Non-pigmented ciliary epithelial cell (primary cell): ENCODE results near the gene RIPK1.
"Not testable (repeated sequence)": the region's sequence is repeated elsewhere in the genome, so short reads cannot be mapped to it uniquely, and the experiment has no call there.

Source experiments
- DNase-seq: peaks from one replicate; pipeline ENCODE4 v3.0.0-alpha.2; 2010; ENCODE audit warnings: low read depth

The RIPK1 gene

DNA sequence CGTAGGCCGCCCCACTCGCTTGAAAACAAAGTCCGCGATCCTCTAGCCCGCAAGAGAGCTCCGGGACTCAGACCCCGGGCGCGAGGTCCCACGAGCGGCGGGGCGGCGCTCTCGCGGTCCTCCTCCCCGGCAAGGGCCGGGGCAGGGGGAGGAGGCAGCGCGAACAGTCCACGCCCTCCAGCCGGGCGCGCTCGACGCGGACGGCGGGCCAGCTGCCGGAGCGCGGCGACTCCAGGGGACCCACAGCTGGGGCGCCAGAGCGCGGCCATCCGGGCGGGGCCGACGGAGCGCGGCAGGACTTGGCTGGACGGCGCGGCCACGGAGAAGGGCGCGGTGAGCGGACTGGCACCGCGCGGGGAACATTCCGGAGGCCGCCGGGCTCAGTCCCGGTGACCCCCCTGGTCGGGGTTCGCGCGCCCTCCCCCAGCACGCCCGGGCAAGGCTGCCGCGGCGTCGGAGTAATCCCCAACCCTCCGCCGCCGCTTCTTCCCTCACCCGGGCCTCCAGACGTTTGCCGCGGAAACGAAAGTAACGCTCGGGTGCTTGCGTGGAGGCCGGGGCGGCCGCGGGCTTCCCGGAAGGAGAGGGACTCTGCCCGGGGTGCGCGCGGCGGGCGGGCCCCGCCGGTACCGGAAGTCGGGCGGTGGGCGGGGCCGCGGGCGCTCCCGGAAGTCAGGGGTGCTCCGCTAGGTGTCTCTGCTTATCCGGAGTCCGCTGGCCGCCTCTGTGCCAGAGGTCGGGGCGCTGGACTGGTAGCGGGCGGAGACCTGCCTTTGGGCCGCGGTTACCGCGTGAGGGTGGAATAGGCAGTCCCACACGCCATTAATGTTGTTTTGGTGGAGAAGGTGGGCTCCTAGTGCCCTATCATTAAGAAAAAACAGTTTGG, at the start of gene RIPK1:
RIPK1 (plus strand) TSS at position 166 of the 886 bp plus-strand sequence. CDS start 8,330 bp downstream, outside the sequence.
- DNase-seq = no peak

DNA sequence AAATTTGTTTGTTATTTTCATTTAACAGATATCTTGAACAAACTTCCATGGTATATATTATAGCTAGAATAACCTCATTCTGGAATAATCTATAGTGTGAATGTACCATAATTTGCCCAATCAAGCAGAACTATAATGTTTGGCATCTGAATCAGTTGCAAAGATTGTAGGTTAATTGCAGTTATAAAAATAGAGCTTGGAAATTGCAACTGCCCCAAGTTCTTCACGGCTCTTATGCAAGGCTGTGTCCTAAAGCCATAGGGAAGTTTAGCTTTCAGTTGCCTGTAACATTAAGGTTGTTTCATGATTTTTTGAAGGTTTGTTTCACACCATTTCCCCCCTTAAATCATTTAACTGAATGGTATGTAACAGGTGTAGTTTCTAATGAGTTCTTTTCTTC, 49.2 kb upstream of the RIPK1 start:
- DNase-seq = no peak

DNA sequence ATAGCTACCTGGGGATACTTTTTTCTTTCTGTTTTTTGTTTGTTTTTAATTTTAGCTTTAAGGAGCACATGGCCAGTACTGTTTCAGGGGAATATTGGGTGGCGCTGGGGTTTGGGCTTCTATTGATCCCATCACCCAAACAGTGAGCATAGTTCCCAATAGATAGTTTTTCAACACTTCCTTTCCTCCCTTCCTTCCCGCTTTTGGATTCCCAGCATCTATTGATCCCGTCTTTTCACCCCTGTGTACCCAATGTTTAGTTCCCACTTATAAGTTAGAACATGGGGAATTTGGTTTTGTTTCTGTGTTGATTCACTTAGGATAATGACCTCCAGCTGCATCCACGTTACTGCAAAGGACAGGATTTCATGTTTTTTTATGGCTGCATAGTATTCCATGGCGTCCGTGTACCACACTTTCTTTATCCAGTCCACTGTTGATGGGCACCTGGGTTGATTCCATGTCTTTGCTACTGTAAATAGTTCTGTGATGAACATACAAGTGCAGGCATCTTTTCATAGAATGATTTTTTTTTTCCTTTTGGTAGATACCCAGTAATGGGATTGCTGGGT, 48.5 kb upstream of the RIPK1 start:
- DNase-seq = no peak

DNA sequence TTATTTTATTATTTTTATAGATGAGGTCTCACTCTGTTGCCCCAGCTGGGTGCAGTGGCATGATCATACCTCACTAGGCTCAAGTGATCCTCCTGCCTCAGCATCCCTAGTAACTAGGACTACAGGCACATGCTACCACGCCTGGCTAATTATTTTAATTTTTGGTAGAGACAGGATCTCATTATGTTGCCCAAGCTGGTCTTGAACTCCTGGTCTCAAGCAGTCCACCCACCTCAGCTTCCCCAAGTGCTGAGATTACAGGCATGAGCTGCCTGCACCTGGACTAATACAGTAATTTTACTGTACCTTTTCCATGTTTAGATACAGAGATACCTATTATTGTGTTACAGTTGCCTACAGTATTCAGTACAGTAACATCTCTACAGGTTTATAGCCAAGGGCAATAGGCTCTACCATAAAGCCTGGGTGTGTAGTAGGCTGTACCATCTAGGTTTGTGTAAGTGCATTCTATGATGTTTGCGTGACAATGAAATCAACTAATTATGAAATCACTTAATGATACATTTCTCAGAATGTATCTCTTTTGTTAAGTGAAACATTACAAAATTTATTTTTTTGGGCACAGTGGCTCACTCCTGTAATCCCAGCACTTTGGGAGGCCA, 47.2 kb upstream of the RIPK1 start:
- not testable (repeated sequence) for DNase-seq

DNA sequence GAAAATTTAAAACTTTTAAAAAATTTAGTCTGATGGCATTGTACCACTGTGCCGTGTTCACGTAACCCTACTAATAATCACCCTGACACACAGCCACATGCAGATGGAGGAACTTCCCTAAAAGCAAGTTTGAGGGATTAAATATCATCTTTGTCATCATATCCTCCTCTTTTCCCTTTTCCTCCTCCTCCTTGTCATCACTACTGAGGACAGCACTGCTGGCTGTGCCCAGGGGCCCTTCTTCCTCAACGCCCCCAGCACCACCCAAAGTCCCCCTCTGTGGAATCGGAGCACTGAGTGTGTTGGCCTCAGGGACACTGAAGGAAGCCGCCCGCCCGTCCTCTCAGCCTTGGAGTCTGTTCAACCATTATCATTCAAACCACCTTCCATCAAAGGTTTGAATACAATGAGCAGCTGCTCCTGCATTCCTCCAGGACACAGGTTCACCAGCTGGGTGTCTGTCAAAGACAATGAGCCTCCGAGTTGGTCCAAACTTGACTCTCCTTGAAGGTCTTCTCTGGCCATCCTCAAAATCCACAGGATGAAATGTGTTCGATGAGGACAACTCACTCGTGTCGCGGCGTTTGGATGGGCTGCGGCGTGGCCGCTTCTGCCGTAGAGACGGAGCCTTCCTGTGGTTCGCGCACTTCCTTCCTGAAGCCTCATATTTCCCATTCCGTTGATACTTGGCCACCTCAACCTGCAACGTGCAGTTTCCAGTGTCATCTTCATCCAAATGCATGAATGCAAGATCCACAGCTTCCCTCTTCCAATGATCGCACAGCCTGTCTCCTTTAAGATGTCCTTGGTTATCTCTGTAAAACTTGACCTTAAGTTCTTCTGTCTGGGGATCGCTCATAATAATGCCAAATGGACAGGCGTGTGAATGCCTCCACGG, 45.3 kb upstream of the RIPK1 start:
- DNase-seq = no peak

DNA sequence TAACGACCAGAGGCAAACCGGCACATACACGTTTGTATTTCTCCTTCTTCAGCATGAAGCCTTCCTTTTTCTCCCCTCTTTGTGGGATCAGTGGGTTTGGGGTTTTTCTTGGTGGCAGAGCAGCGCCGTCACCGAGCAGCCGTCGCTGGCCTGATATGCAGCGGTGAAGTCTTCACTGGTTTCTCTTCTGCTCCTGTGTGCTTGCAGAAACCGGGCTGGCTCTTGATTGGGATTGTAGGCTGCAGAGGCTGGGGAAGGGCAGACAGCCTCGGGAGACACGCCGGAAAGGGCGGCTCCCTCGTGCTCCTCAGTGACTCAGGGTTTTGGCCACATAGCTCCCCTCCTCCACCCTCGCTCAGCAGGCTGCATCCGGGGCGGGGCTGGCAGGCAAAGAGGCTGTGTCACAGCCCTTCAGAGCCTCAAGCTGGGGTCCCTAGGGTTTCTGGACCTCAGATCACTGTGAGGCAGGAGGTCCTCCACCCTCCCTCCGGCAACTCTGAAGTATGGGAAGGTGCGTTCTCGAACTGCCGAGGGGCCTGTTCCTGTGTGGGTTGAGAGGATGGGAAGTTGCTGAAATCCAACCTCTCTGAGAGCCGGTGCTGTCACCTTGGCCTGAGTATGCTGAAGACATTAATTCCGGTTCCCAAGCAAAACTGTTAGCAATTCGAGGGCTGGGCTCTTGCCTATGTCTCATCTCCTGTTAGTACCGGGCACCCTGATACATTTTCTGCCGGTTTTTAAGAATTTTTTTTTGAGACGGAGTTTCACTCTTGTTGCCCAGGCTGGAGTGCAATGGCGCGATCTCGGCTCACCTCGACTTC, 44.4 kb upstream of the RIPK1 start:
- no peak for DNase-seq

DNA sequence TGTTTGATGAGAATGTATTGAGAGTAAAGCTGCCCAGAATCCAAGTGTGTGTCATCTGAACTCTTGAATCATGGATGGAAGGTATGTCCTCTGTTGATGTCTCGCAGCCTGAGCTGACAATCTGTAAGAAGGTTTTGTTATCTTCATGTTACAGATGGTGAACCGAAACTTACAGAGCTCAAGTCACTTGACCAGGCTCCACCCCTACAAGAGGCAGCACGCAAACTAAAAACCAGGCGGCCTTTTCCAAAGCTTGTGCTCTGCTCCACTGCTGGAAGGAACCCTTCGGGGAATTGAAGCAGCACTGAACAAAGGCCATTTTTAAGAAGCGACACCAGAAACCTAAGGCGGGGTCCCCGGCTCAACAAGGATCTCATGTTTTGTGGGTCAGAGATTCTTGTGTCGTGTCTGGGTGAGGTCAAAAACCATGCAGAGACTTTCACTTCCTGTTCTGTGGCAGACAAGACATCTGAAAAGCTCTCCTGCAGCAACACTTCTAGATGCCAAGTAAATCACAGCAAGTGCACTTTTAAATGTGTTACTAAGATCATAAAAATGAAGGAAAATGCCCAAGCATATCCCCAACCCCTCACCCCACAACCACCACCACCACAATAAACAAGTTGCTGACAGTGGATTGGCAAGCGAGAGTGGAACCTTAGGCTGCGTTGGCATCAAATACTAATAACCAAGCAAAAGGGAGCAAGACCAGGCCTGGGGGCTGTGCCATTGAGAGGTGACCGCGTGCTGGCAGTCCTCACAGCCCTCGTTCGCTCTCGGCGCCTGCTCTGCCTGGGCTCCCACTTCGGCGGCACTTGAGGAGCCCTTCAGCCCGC, 41.3 kb upstream of the RIPK1 start:
- DNase-seq = no peak

DNA sequence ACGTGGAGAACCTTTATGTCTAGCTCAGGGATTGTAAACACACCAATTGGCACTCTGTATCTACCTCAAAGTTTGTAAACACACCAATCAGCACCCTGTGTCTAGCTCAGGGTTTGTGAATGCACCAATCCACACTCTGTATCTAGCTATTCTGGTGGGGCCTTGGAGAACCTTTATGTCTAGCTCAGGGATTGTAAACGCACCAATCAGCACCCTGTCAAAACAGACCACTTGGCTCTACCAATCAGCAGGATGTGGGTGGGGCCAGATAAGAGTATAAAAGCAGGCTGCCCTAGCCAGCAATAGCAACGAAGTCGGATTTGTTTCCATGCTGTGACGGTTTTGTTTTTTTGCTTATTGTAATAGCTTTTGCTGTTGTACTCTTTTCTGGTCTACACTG, 40.1 kb upstream of the RIPK1 start:
- DNase-seq = not testable (repeated sequence)

DNA sequence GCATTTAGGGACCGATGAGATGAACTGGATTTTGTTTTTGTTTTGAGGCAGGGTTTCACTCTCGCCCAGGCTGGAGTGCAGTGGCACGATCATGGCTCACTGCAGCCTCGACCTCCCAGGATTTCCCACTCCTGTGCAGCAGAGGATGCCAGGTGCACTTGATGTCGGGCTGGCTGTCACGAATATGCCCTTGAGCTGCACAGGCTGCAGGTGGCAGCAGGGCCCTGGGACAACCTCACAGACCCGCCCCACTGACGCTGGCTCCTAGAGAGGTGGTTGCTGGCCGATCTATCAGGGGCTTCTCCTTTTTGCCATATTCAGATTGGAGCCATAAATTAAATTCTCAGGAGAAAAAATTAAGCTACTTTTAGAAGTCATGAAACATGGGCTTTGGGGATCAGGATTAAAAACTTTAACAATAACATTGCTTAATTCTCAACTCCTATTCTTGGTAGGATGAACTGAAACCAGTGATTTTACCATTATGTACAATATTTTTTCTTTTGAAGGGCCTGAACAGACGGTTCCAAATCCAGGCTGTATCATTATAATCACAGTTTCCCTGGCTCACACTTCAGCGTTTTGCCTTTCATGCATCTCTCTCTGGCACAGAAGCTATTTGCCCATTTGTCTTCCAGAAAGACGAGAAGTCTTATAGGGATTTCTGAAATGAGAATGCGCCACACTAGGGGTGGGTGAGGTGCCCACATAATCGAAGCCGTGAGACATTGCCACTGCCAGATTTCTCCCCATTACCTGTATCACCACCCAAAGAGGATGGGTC, 36.2 kb upstream of the RIPK1 start:
- no peak for DNase-seq

DNA sequence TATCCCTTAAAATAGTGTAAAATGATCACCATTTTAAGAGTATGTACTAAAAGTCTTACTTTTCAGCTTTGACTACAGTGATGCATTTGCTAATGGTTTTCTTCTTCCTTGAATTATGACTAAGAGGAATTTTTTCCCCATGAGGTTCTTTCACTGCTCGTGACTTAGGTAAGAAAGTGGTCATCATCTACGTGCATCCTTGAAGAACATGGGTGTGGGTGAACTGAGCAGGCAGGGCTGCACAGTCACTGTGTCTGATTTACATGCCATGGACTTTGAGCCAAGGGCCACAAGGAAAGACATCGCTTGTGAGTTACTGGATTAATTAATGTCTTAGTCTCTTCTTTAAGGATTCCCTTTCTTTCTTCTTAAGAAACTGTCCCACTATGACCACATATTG, 35.3 kb upstream of the RIPK1 start:
- no peak for DNase-seq

DNA sequence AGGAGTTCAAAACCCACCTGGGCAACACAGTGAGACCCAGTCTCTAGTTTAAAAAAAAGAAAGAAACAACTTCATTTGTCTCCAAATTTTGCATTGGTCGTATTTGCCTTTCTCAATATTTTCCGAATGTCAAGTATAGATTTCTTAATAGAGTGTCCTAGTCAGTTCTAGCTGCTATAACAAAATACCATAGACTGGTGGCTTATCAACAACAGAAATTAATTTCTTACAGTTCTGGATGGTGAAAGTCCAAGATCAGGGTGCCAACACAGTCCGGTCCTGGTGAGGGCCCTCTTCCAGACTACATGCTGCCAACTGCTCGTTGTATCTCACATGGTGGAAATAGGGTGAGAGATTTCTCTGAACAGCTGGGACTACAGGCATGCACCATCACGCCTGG, 34.6 kb upstream of the RIPK1 start:
- DNase-seq = no peak

DNA sequence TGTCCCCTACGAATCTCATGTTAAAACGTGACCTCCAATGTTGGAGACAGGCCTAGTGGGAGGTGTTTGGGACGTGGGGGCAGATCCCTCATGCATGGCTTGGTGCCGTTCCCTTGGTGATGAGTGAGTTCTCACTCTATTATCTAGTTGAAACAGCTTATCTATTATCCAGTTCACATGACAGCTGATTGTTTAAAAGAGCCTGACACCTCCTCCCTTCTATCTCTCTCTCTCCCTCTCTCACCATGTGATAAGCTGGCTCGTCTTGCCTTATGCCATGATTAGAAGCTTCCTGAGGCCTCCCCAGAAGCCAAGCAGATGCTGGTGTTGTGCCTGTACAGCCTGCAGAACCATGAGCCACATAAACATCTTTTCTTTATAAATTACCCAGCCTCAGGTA, 32.9 kb upstream of the RIPK1 start:
- no peak for DNase-seq

DNA sequence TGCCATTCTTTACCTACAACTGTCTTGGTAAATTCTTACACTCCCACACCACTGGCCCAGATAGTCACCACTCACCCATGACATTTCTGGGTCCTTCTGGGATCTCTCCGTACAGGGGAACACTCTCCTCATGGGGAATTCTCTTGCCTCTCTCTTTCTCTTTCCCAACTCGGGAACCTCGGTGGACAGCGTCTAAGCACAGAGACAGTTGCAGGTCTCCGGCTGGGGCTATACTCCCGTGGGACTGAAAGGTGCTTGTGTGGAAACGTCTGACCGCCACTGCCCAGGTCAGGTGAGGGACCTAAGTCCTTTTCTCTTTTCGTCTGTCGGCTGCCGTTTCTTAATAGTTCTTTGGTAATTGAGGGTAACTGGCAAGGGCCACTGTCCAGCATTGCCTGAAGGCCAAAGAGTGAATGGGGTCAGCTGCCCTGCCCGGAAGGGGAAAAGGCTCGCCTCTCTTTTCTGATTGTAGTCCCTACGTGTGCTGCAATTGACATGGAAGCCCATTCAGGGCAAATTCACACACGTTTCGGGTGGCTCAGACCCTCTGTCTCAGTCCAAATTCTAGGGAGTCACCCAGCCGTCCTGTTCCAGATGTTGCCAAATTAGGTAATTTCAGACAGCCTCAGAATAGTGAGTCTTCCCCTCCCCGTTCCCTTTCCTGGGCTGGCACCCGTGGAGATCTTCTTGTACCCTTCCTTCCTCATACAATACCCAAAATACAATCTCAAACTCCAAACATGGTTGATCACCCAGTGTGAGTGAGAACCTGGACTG, 31.2 kb upstream of the RIPK1 start:
- DNase-seq = no peak

DNA sequence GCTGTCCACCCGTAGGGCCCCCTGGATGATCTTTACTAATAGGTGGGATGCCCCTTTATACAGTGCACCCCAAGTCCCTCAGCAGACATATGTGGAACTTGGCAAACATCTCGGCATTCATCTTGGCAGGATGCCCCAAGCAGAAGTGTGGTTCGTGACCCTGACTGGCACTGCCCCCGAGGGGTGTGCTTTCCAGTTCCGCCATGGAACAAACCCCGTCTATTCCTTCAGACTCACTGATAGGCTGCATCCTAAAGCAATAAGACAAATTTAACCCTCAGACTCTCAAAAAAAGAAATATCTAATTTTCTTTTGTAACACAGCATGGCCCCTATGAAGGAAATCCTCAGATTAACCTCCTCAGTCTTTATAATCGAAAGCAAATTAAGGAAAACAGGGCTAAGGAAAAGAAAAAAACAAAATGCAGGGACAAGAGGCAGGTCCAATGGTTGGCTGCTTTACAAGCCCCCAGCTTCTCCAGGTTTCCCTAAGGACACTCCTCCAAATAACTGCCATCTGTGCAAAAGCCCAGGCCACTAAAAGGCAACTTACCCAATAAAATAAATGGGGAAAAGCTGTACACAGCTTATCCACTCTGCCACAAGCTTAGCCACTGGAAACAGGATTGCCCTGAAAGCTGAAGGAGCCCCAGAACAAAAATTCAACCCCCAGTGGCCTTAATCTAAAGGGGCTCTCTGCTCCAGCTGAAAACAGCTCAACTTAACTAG, 30.5 kb upstream of the RIPK1 start:
- DNase-seq = no peak

DNA sequence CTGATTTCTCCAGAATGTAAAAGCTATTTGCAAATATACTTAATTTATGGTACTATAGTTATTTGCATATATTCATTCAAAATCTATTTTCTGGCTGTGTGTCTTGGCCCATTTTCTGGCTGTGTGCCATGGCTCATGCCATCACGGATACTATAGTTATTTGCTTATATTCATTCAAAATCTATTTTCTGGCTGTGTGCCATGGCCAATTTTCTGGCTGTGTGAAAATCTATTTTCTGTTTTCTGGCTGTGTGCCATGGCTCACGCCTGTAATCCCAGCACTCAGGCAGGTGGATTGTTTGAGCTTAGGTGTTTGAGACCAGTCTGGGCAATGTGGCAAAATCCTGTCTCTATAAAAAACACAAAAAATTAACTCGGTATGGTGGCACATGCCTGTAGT, 28.9 kb upstream of the RIPK1 start:
- DNase-seq = no peak

DNA sequence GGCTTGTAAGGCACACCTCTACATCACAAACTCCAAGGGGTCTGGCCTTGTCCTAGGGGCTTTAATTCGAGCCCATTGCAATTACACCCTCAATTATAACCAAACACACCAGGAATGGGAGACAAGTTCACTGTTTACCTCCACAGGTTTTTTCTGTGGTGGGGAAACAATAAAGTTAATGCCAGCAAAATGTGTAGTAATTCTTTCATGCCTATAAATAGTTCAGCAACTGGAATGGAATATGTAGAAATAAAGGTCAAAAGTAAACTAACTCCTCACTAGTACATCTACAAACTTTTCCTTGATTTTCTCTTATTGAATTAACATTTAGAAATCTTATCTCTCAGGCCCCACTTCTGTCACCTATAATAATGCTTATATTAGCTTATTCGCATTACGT, 27.1 kb upstream of the RIPK1 start:
- DNase-seq = no peak

DNA sequence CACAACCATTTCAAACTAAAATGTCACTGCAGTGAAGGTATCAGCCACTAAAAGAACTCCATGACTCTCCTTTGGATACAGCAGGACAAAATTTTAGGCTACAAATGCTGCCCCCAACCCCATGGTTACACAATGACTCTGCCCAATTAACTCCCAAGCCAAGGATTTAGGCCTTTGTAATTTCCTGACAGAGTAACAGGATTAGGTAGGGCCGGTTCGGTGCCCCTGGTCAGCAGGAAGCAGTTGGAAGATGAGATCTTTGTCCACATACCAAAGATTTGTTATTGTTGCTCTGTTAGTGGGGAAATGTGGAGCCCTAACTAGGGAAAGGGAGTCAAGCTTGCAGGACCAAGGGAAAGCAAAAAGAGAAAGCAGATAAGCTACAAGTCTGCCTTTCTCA, 26.7 kb upstream of the RIPK1 start:
- no peak for DNase-seq

DNA sequence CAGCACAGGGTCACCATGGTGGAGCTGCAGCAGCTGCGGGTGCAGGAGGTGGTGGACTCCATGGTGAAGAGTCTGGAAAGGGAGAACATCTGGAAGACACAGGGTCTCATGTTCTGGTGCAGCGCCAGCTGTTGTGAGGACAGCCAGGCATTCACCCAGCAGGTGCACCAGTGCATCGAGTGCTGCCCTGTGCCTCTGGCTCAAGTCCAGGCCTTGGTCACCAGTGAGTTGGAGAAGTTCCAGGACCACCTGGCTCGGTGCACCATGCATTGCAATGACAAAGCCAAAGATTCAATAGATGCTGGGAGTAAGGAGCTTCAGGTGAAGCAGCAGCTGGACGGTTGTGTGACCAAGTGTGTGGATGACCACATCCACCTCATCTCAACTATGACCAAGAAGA, 22.9 kb upstream of the RIPK1 start:
- DNase-seq = no peak
